BE2C (cell line): ENCODE data around the gene OR10K1.

Experiments
- DNase-seq: peaks from one replicate; pipeline ENCODE4 v3.0.0-alpha.2; 2020
- H3K27me3 ChIP-seq: fragments of 250-450 bp; sonication (Bioruptor Pico); 2 replicates; pipeline ENCODE4 v1.5.1; 2020; ENCODE audit warnings: mild to moderate bottlenecking
- H3K36me3 ChIP-seq: fragments of 250-450 bp; sonication (Bioruptor Pico); 2 replicates; pipeline ENCODE4 v1.5.1; 2020; ENCODE audit warnings: mild to moderate bottlenecking
- H3K4me1 ChIP-seq: fragments of 250-450 bp; sonication (Bioruptor Pico); 2 replicates; pipeline ENCODE4 v1.5.1; 2020
- H3K4me3 ChIP-seq: 2 replicates; pipeline ENCODE4 v1.5.1; 2011; ENCODE audit warnings: low read depth, low read length
- H3K9me3 ChIP-seq: fragments of 250-450 bp; sonication (Bioruptor Pico); 2 replicates; pipeline ENCODE4 v1.5.1; 2020
- CTCF ChIP-seq: IDR thresholded peaks from 2 replicates; pipeline ENCODE4 v1.5.1; 2012; ENCODE audit warnings: mild to moderate bottlenecking, low read depth, low read length

Gene OR10K1

DNA sequence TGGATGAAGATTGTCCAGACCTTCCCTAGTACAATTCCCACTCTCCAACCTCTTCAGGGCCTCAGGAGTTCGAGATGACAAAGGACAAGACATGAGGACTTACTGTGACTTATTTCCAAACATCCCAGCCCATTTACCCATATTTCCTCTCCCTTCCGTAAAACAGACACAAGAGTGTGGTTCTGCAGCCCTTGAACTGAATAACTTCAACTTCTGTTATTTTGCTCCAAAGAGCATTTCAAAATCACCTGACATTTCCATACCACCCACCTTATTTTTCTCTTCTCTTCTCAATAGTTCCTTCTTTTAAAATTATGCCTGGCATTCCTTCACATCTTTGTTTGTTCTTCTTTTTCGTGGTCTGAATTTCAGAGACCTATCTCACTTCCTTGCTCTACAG, 26.9 kb upstream of the OR10K1 start:
- DNase-seq = no peak
- TF ChIP-seq CTCF = no peak
- Histone ChIP-seq H3K4me1 (no peaks in the 10 kb centered on the region), H3K27me3 (no peaks in the 10 kb centered on the region), H3K4me3 (no peak overlapping the region), H3K36me3 (no peaks in the 10 kb centered on the region), H3K9me3 (no peaks in the 10 kb centered on the region)

GRCh38 chr1:158445376-158445775, 16.3 kb upstream of the OR10K1 start:
- DNase-seq = no peak

DNA sequence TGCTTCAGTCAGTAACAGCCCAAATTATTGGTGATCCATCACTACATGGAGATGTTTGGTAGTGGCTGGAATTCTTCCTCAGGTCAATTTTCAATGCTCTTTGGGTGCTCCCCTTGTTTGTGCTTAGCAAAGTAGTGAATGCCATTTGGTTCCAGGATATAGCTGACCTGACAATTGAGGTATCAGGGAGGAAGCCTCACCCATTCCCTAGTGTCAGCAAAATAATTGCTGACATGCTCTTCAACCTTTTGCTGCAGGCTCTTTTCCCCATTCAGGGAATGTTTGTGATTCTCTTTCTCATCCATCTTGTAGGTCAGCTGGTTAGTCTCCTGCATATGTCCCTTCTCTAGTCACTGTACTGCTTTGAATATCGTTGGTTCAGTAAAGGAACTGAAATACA, 7.1 kb upstream of the OR10K1 start:
- H3K4me3 ChIP-seq = no peak overlapping the region
- no peak for TF ChIP-seq CTCF
- no peaks in the 10 kb centered on the region for H3K36me3 ChIP-seq
- DNase-seq = no peak
- H3K4me1 ChIP-seq = no peaks in the 10 kb centered on the region
- no peaks in the 10 kb centered on the region for H3K27me3 ChIP-seq
- no peaks in the 10 kb centered on the region for H3K9me3 ChIP-seq

More at GRCh38 chr1:158445376-158445775, 16.3 kb upstream of the OR10K1 start:
- Histone ChIP-seq H3K4me3 (no peak overlapping the region), H3K27me3 (no peaks in the 10 kb centered on the region), H3K36me3 (no peaks in the 10 kb centered on the region), H3K9me3 (no peaks in the 10 kb centered on the region), H3K4me1 (no peaks in the 10 kb centered on the region)
- no peak for TF ChIP-seq CTCF

DNA sequence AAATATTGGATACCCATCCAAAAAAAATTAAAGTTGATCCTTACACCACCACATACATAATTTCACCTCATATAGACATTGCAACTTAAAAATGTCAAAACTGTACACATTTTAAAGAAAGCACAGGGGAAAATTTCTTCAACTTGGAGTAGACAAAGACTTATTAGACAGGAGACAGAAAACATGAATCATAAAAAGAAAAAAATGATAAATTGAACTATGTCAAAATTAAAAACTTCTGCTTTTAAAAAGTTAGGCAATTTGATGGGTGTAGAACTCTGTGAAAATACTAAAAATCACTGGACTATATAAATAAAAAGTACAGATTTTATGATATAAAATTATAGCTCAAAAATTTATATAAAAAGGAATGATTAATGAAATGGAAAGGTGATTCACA, 4.4 kb upstream of the OR10K1 start:
- Histone ChIP-seq H3K4me1 (no peaks in the 10 kb centered on the region), H3K36me3 (no peaks in the 10 kb centered on the region), H3K9me3 (no peaks in the 10 kb centered on the region), H3K27me3 (no peaks in the 10 kb centered on the region), H3K4me3 (no peak overlapping the region)
- no peak for TF ChIP-seq CTCF
- DNase-seq = no peak

GRCh38 chr1:158458263-158458662, 3.4 kb upstream of the OR10K1 start:
- Histone ChIP-seq H3K4me3 (no peak overlapping the region), H3K9me3 (no peaks in the 10 kb centered on the region), H3K36me3 (no peaks in the 10 kb centered on the region), H3K27me3 (no peaks in the 10 kb centered on the region), H3K4me1 (no peaks in the 10 kb centered on the region)
- no peak for TF ChIP-seq CTCF
- DNase-seq = no peak

DNA sequence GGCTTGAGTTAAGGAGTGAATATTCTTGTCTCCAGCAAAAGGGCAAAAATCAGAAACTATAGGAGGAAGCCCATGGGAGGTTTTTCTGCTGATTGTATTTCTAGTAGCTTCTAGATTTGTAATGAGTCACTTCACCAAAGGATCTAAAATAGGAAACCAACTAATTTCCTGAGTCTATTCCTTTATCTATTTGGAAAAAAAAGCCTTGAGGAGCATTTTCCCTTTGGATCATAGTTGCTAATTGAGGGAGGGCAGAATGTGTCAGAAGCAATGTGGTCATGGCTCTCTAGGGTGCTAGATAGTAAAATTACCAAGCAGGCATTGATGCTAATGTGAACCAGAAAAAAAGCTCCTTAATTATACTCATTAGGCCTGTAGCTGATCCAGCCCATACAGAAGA, 10.3 kb downstream of the OR10K1 start, which contains the start of gene OR10R2:
Gene OR10R2 (plus strand): TSS at position 301 of the 400 bp plus-strand sequence. CDS start 106 bp downstream, outside the sequence.
- no peak for DNase-seq
- Histone ChIP-seq H3K9me3 (no peaks in the 10 kb centered on the region), H3K27me3 (no peaks in the 10 kb centered on the region), H3K36me3 (no peaks in the 10 kb centered on the region), H3K4me1 (no peaks in the 10 kb centered on the region), H3K4me3 (no peak within 1 kb of the TSS)
- TF ChIP-seq CTCF = no peak
